Measurements from ENCODE around the gene ABCA13.

DNA sequence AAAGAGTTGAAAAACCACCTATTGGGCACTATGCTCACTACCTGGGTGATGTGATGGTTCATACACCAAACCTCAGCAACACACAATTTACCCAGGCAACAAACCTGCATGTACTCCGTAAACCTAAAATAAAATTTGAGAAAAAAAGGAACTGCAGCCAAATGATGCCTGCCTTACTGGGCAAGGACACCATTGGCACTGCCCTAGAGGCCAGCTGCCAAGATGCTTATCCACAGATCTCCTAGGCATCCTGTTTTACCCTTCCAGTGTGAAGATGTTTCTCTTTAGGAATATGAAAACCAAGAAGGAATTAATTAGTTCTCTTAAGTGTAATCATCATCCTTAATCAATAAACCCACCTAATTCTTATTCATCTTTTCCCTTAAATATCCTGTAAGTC lies 133.4 kb downstream of the ABCA13 start:
- TF ChIP-seq, protein P1, sequence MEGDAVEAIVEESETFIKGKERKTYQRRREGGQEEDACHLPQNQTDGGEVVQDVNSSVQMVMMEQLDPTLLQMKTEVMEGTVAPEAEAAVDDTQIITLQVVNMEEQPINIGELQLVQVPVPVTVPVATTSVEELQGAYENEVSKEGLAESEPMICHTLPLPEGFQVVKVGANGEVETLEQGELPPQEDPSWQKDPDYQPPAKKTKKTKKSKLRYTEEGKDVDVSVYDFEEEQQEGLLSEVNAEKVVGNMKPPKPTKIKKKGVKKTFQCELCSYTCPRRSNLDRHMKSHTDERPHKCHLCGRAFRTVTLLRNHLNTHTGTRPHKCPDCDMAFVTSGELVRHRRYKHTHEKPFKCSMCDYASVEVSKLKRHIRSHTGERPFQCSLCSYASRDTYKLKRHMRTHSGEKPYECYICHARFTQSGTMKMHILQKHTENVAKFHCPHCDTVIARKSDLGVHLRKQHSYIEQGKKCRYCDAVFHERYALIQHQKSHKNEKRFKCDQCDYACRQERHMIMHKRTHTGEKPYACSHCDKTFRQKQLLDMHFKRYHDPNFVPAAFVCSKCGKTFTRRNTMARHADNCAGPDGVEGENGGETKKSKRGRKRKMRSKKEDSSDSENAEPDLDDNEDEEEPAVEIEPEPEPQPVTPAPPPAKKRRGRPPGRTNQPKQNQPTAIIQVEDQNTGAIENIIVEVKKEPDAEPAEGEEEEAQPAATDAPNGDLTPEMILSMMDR (IDR thresholded peaks at IDR 0.05), result no peak
- no peak for TF ChIP-seq POLR2A (IDR thresholded peaks at IDR 0.05; ENCODE audit: low read depth)
- TF ChIP-seq POLR2AphosphoS5 (IDR thresholded peaks at IDR 0.05), result no peak
- TF ChIP-seq EP300 (IDR thresholded peaks at IDR 0.05), result no peak

Measured in esophagus muscularis mucosa (tissue), 4 donors.